Measurements from ENCODE around the gene MED25.
A peak's percentile ranks its signal among the peaks of the same experiment; 100 is the strongest.

MED25 gene

DNA sequence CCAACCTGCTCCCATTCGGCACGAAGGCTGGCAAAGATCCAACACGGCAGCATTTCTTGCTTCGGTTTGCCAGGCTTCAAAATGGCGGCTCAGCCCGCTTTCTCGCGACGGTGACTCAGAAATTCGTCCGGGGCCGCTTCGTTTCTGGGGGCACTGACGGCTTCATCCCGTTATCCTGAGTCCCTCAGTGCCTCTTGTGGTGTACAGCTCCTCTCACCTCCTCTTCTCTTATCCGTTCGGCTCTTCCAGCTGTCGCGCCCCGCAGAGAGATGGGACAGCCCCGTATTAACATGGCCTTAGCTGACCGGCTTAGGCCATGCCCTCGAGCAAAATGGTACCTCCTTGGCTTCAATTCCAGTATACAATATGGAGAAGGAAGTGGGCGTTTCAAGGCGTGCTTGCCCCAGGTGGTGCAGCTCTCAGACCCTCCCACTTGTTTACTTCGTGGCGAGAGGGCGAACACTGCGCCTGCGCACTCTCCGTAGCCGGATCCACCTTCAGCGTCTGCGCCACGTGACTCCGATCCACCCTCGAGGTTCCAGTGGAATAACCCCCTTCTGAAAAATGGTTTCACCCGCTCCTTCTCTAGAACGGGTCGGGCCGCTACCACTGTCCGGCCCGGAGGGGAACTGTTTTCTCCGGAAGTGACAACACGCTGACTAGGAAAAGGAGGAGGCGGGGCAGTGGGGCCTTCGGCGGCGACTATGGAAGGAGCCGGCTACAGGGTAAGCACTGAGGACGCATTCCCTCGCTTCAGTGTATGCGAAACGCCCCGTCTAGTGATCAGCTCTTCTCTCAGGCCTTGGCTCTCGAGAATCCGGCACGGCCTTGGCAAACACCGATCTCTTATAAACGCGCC, 59.2 kb downstream of the MED25 start, which contains the start of the genes AKT1S1 and TBC1D17:
TSS of gene AKT1S1 (minus strand) at position 336 of the 859 bp plus-strand sequence. CDS start 4,060 bp downstream, outside the sequence.
TSS of gene TBC1D17 (plus strand) at position 683 of the 859 bp plus-strand sequence. CDS start at position 705, 22 bp downstream.
- peak; percentile 100 for DNase-seq (ENCODE audit: low read depth, low spot score)

DNA sequence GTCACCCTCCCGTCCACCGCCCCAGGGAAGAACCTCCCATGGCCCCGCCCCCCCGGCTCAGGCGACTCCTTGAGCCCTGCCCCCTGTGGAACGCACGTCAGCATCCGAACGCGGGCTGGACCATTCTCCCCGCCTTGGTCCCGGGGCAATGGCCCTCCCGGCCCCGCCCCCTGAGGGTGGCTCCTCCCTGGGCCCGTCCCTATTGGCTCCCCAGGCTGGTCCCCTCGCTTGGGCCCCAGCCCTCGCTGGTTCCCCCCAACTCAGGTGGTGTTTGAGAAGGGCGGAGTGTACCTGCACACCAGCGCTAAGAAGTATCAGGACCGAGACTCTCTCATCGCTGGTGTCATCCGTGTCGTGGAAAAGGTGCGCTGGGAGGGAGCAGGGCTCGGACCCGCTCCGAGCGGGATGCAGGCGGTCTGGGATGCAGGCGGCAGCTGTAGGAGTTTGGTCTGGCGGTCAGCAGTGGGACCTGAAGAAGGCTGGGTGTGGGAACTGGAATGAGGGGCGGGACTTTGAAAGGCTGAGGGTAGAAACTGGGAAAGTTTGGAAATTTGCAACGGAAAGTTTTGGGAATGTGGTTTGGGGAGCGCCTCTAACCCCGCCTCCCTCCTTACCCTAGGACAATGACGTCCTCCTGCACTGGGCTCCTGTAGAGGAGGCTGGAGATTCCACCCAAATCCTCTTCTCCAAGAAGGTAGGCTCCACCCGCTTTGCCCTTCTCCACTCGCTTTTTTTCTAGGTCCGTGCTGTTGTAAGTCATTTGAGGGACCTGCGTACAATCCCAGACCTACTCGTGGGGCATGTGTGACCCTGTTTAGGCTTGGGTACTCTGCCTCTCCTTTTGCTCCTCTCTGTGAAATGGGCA, 60.0 kb downstream of the MED25 start:
- TF ChIP-seq, protein P1, sequence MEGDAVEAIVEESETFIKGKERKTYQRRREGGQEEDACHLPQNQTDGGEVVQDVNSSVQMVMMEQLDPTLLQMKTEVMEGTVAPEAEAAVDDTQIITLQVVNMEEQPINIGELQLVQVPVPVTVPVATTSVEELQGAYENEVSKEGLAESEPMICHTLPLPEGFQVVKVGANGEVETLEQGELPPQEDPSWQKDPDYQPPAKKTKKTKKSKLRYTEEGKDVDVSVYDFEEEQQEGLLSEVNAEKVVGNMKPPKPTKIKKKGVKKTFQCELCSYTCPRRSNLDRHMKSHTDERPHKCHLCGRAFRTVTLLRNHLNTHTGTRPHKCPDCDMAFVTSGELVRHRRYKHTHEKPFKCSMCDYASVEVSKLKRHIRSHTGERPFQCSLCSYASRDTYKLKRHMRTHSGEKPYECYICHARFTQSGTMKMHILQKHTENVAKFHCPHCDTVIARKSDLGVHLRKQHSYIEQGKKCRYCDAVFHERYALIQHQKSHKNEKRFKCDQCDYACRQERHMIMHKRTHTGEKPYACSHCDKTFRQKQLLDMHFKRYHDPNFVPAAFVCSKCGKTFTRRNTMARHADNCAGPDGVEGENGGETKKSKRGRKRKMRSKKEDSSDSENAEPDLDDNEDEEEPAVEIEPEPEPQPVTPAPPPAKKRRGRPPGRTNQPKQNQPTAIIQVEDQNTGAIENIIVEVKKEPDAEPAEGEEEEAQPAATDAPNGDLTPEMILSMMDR (IDR thresholded peaks at IDR 0.05; ENCODE audit: insufficient read depth, low read length, missing control alignments), result no peak
- peak; percentile 78 for DNase-seq (ENCODE audit: low read depth, low spot score)
- peak overlapping the region; percentile 96 for H3K4me3 ChIP-seq (ENCODE audit: low read depth, low read length)
- POLR2A ChIA-PET, result interaction anchor here (1.2 to 1.6 kb wide), 2 partner anchors 23 to 27 kb away, joined by 3 to 5 read pairs; partner anchors contain the start of gene PTOV1
- CTCF ChIA-PET, result interaction anchor here (1.1 kb wide), 1 partner anchor 12 kb away, joined by 4 read pairs; no protein-coding TSS in a partner anchor

More for the DNA sequence above, 59.2 kb downstream of the MED25 start, which contains the start of the genes AKT1S1 and TBC1D17:
- ChIA-PET CTCF (no interaction called here), POLR2A (interaction anchor here (0.6 to 1.6 kb wide), 8 partner anchors 8 to 52 kb away, joined by 3 to 5 read pairs (median 3); partner anchors contain the start of genes ATF5, NUP62 and PTOV1)
- TF ChIP-seq, protein P1 (IDR thresholded peaks at IDR 0.05; ENCODE audit: insufficient read depth, low read length, missing control alignments), result no peak
- peak within 1 kb of the TSS; percentile 100 for H3K4me3 ChIP-seq (ENCODE audit: low read depth, low read length)

DNA sequence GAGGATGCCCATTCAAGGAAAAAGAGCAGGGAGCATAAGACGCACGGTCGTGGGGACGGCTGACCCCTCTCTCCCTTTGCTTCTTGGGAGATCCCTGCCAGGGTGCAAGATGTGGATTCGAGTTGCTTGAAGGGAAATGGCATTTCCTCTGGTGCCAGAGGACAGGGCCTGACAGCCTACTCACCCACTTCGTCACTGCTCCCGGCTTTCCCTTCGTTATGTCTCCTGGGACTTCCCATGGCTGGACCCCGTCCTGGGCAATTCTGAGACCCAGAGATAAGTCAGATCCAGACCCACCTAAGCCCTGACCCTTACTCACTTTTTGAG, 60.6 kb downstream of the MED25 start:
- H3K4me3 ChIP-seq (ENCODE audit: low read depth, low read length), result peak overlapping the region; percentile 96
- DNase-seq (ENCODE audit: low read depth, low spot score), result no peak
- TF ChIP-seq, protein P1 (IDR thresholded peaks at IDR 0.05; ENCODE audit: insufficient read depth, low read length, missing control alignments), result no peak
- ChIA-PET CTCF (interaction anchor here (1.1 kb wide), 1 partner anchor 12 kb away, joined by 4 read pairs; no protein-coding TSS in a partner anchor), POLR2A (no interaction called here)

DNA sequence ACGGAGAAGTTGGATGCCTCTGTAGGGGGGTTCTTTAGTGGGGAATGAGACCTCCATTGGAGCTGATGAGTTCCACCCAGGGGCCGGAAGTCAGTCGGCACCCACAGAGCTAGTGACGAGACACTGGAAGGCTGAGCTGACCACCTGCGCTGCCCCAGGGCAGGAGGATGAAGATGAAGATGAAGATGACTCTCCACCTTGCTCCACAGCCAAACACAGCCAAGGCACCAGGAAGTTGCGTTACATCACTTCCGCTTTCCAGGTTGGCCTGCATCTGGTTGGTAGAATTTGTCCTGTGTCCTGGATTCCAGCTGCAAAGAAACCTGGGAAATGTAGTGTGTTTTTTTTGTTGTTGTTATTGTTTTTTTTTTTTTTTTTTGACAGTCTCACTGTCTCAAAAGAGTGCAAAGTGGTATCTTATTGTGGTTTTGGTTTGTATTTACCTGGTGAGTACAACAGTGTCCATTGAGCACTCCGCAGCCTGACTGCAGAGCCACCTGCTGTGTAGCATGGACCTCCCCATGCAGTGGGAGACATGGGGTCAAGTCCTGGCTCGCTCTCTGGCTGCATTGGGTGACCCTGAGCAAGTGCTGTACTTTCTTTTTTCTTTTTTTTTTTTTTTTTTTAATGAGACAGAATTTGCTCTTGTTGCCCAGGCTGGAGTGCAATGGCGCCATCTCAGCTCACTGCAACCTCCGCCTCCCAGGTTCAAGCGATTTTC, 61.3 kb downstream of the MED25 start:
- H3K4me3 ChIP-seq (ENCODE audit: low read depth, low read length), result no peak overlapping the region
- POLR2A ChIA-PET, result no interaction called here
- CTCF ChIA-PET, result interaction anchor here (1.1 kb wide), 1 partner anchor 11 kb away, joined by 4 read pairs; no protein-coding TSS in a partner anchor
- DNase-seq (ENCODE audit: low read depth, low spot score), result no peak
- TF ChIP-seq, protein P1 (IDR thresholded peaks at IDR 0.05; ENCODE audit: insufficient read depth, low read length, missing control alignments), result no peak

DNA sequence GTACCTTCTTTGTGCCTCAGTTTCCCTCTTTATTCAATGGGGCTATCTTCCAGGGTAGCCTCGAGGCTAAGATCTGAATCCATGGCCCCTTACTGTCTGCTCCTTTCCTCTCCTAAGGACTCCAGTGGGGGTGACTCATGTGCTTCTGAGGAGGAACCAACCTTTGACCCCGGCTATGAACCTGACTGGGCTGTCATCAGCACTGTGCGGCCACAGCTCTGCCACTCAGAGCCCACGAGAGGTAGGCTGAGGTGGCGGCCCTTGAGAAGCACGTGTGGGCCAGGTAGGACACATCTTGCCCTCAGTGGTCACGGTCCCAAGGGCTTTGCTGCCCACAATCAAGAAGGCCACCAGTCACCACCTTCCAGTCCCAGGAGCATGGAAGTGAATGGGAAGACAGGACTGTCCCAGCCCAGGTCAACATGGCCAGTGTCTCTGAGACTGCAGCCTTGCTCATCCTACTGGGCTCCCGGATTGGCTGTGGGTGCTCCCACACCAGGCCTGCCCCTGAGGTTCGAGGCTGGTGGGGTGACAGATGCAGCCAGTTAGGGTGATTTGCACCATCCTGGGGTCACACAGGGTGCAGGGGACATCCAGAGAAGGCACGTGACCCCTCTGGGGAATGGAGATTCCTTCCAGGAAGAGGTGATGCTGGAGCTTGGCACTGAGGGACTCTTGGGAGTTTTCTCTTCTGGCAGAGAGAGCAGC, 62.2 kb downstream of the MED25 start:
- no peak for DNase-seq (ENCODE audit: low read depth, low spot score)
- CTCF ChIA-PET, result no interaction called here
- TF ChIP-seq, protein P1 (IDR thresholded peaks at IDR 0.05; ENCODE audit: insufficient read depth, low read length, missing control alignments), result no peak
- POLR2A ChIA-PET, result interaction anchor here (0.6 kb wide), 1 partner anchor 32 kb away, joined by 4 read pairs; no protein-coding TSS in a partner anchor
- H3K4me3 ChIP-seq (ENCODE audit: low read depth, low read length), result no peak overlapping the region
